SK-N-SH treated with all-trans-retinoic acid at 6 μM for 48 hours (cell line): ENCODE results near the gene COX6A2.

Experiments
- ESRRG ChIP-seq: fragments of 250-450 bp; sonication (Bioruptor Pico); IDR thresholded peaks from 2 replicates; pipeline ENCODE4 v1.6.1; 2021; ENCODE audit warnings: mild to moderate bottlenecking
- GLIS3 ChIP-seq: fragments of 250-450 bp; sonication (Bioruptor Pico); IDR thresholded peaks from 2 replicates; pipeline ENCODE4 v1.5.0; 2020; ENCODE audit warnings: mild to moderate bottlenecking, moderate library complexity
- ISL1 ChIP-seq: fragments of 250-450 bp; sonication (Bioruptor Pico); IDR thresholded peaks from 2 replicates; pipeline ENCODE4 v2.1.2; 2022; ENCODE audit warnings: mild to moderate bottlenecking, moderate library complexity
- OSR1 ChIP-seq: fragments of 250-450 bp; sonication (Bioruptor Pico); IDR thresholded peaks from 2 replicates; pipeline ENCODE4 v1.8.0; 2022; ENCODE audit warnings: moderate library complexity, mild to moderate bottlenecking, inconsistent platforms
- RARB ChIP-seq: fragments of 250-450 bp; sonication (Bioruptor Pico); IDR thresholded peaks from 2 replicates; pipeline ENCODE4 v1.8.0; 2021; ENCODE audit warnings: mild to moderate bottlenecking, moderate library complexity
- SNAI2 ChIP-seq: fragments of 250-450 bp; sonication (Bioruptor Pico); IDR thresholded peaks from 2 replicates; pipeline ENCODE4 v1.5.0; 2020; ENCODE audit warnings: mild to moderate bottlenecking, moderate library complexity
- ZFP3 ChIP-seq: fragments of 250-450 bp; sonication (Bioruptor Pico); IDR thresholded peaks from 2 replicates; pipeline ENCODE4 v1.5.0; 2020; ENCODE audit warnings: mild to moderate bottlenecking, moderate library complexity
- ZFP30 ChIP-seq: fragments of 450-650 bp; formaldehyde crosslinking; IDR thresholded peaks from 2 replicates; pipeline ENCODE4 v1.5.0; 2022; ENCODE audit warnings: mild to moderate bottlenecking, moderate library complexity
- ZNF565 ChIP-seq: fragments of 450-650 bp; formaldehyde crosslinking; conservative IDR thresholded peaks from 2 replicates; pipeline ENCODE4 v1.5.0; 2020; ENCODE audit warnings: low read depth, mild to moderate bottlenecking, moderate library complexity
- TF ChIP-seq, protein P1 (sequence below): fragments of 250-450 bp; sonication (Bioruptor Pico); IDR thresholded peaks from 2 replicates; pipeline ENCODE4 v1.8.0; 2020; ENCODE audit warnings: mild to moderate bottlenecking, moderate library complexity, borderline replicate concordance
- TF ChIP-seq, protein P2 (sequence below): fragments of 250-450 bp; sonication (Bioruptor Pico); IDR thresholded peaks from 2 replicates; pipeline ENCODE4 v1.5.0; 2020; ENCODE audit warnings: mild to moderate bottlenecking, moderate library complexity

DNA sequence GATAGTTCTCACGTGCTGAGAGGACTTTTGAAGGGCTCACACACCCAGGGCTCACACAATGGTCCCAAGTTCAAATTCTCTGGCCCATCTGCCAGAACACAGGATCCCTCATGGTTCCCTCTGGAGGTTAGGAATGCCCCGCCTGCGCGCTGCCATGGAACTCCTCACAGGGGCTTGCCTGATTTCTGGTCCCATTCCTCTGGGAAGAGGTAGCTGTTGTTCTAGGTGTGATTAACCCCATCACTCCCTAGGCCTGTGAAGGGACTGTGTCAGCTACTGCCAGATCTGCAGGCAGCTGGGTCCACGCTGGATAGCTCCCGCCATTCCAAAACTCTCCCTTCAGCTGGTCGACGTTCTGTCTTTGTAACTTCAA is 28.8 kb upstream of the COX6A2 start:
- no peak for TF ChIP-seq ZNF565 (CRISPR knock-in tag)
- no peak for TF ChIP-seq OSR1
- TF ChIP-seq GLIS3, result no peak
- TF ChIP-seq RARB, result no peak
- TF ChIP-seq, protein P1, sequence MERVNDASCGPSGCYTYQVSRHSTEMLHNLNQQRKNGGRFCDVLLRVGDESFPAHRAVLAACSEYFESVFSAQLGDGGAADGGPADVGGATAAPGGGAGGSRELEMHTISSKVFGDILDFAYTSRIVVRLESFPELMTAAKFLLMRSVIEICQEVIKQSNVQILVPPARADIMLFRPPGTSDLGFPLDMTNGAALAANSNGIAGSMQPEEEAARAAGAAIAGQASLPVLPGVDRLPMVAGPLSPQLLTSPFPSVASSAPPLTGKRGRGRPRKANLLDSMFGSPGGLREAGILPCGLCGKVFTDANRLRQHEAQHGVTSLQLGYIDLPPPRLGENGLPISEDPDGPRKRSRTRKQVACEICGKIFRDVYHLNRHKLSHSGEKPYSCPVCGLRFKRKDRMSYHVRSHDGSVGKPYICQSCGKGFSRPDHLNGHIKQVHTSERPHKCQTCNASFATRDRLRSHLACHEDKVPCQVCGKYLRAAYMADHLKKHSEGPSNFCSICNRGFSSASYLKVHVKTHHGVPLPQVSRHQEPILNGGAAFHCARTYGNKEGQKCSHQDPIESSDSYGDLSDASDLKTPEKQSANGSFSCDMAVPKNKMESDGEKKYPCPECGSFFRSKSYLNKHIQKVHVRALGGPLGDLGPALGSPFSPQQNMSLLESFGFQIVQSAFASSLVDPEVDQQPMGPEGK (CRISPR knock-in tag), result no peak
- no peak for TF ChIP-seq ESRRG
- TF ChIP-seq SNAI2 (CRISPR knock-in tag), result no peak
- TF ChIP-seq ISL1 (CRISPR knock-in tag), result no peak
- no peak for TF ChIP-seq ZFP3 (CRISPR knock-in tag)
- no peak for TF ChIP-seq ZFP30 (CRISPR knock-in tag)
- TF ChIP-seq, protein P2, sequence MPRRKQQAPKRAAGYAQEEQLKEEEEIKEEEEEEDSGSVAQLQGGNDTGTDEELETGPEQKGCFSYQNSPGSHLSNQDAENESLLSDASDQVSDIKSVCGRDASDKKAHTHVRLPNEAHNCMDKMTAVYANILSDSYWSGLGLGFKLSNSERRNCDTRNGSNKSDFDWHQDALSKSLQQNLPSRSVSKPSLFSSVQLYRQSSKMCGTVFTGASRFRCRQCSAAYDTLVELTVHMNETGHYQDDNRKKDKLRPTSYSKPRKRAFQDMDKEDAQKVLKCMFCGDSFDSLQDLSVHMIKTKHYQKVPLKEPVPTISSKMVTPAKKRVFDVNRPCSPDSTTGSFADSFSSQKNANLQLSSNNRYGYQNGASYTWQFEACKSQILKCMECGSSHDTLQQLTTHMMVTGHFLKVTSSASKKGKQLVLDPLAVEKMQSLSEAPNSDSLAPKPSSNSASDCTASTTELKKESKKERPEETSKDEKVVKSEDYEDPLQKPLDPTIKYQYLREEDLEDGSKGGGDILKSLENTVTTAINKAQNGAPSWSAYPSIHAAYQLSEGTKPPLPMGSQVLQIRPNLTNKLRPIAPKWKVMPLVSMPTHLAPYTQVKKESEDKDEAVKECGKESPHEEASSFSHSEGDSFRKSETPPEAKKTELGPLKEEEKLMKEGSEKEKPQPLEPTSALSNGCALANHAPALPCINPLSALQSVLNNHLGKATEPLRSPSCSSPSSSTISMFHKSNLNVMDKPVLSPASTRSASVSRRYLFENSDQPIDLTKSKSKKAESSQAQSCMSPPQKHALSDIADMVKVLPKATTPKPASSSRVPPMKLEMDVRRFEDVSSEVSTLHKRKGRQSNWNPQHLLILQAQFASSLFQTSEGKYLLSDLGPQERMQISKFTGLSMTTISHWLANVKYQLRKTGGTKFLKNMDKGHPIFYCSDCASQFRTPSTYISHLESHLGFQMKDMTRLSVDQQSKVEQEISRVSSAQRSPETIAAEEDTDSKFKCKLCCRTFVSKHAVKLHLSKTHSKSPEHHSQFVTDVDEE (CRISPR knock-in tag), result no peak
